Measurements from ENCODE around the gene TSR3.
A peak's percentile ranks its signal among the peaks of the same experiment; 100 is the strongest.

The TSR3 gene

DNA sequence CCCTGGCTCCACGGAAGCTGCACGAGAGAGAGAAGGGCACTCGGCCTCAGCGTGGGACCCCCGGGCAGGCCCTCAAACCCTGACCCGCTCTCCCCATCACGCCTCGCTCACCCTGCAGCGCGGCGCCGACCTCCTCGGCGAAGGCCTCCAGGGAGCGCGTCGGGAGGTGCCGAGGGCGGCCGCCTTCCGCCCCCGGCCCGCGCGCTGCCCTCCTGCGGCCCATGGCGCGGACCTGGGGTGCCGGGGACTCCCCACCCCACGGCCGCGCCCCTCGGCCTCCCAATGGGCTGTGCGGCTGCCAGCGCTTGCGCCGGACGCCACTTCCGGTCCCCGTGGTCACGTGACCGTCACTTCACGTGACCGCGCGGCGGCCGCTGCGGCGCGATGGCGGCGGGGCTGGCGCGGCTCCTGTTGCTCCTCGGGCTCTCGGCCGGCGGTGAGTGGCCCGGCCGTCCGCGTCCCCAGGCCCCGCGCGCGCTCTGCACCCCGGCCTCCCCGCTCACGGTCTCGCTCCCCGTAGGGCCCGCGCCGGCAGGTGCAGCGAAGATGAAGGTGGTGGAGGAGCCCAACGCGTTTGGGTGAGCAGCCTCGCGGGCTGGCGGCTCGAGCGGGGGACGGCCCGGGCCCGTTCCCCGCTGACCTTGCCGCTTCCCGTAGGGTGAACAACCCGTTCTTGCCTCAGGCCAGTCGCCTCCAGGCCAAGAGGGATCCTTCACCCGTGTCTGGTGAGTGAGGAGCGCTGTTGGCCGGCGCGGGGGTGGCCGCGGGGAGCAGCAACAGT lies at the start of gene TSR3, which contains the start of gene GNPTG:
TSR3 (minus strand) TSS at position 297 of the 781 bp plus-strand sequence; CDS start at position 223, 74 bp downstream.
GNPTG (plus strand) TSS at position 350 of the 781 bp plus-strand sequence; CDS start at position 385, 35 bp downstream.
- TF ChIP-seq RARB (CRISPR knock-in tag; IDR thresholded peaks at IDR 0.05) (no peak), CSDC2 (CRISPR knock-in tag; IDR thresholded peaks at IDR 0.05) (no peak), ZFP3 (CRISPR knock-in tag; IDR thresholded peaks at IDR 0.05) (peak; percentile 64), OSR1 (CRISPR knock-in tag; IDR thresholded peaks at IDR 0.05) (no peak), SNAI2 (CRISPR knock-in tag; IDR thresholded peaks at IDR 0.05) (0 out of 2 replicates have a peak, but pooled peaks have one; percentile 25)
- TF ChIP-seq, protein P1, sequence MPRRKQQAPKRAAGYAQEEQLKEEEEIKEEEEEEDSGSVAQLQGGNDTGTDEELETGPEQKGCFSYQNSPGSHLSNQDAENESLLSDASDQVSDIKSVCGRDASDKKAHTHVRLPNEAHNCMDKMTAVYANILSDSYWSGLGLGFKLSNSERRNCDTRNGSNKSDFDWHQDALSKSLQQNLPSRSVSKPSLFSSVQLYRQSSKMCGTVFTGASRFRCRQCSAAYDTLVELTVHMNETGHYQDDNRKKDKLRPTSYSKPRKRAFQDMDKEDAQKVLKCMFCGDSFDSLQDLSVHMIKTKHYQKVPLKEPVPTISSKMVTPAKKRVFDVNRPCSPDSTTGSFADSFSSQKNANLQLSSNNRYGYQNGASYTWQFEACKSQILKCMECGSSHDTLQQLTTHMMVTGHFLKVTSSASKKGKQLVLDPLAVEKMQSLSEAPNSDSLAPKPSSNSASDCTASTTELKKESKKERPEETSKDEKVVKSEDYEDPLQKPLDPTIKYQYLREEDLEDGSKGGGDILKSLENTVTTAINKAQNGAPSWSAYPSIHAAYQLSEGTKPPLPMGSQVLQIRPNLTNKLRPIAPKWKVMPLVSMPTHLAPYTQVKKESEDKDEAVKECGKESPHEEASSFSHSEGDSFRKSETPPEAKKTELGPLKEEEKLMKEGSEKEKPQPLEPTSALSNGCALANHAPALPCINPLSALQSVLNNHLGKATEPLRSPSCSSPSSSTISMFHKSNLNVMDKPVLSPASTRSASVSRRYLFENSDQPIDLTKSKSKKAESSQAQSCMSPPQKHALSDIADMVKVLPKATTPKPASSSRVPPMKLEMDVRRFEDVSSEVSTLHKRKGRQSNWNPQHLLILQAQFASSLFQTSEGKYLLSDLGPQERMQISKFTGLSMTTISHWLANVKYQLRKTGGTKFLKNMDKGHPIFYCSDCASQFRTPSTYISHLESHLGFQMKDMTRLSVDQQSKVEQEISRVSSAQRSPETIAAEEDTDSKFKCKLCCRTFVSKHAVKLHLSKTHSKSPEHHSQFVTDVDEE (CRISPR knock-in tag; IDR thresholded peaks at IDR 0.05), result 0 out of 2 replicates have a peak, but pooled peaks have one; percentile 44

DNA sequence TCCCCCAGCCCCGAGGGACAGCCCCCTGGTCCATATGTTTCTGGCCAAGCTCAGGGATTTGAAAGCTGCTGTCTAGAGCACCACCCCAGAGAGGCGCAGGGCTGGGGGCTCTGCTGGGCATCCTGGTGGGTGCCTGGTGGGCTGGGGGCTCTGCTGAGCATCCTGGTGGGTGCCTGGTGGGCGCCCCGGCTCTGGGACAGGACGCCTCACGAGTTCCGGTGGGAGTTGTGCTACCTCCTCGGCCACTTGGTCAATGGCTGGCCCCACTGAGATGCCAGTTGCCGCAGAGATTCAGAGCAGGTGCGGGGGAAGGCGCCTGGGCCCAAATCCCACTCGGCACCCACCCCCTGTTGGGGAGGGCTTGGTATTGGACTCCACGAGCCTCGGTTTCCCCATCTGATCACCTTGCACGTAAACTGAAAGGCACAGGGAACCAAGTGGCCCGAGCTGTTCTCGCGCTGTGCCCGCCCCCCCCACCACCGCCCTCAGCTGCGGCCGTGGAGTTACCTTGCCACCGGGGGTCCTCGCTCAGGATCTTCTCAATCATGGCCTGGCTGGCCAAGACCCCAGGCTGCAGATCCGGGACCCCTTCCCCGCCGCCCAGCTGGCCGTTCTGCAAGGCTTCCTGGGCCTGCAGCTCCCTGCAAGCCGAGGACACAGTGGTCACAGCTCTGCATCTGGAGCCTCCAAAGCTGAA lies 49.5 kb upstream of the TSR3 start:
- no peak for TF ChIP-seq ZNF8 (CRISPR knock-in tag; IDR thresholded peaks at IDR 0.05)
- ATAC-seq, result no peak

More for the DNA sequence above, at the start of gene TSR3, which contains the start of gene GNPTG:
- ATAC-seq, result peak; percentile 59

DNA sequence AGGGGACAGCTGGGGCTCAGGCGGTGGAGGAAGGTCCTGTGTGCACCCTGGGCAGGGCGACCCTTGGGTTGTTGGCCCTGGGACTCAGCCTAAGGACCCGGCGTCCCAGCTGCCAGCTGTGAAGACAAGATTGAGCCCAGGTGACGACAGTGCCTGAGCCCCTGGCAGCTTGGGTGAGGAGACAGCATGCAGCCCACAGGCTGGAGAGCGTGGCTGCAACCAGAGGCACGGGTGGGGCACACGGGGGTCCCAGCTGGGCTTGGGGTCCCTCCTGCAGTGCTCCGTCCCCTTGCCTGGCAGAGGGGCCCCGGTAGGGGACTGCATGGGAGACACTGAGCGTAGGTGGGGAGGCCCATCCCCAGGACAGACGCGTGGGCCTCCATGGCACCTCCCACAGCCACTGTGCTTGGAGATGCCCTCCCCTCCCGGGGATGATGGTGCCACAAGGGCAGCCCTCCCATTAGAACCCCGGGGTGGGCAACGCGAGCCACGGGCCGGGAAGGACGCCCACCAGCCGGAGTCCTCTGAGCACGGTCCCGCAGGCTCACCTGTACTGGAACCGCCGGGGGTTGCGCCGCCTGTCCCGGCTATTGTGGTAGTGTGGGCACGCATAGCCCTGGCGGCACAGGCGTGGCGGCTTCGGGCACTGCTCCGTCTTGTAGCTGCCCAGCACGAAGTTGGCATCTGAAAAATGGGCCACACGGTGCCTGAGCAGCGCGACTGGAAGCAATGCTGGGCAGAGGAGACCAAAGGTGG lies 47.3 kb upstream of the TSR3 start:
- no peak for ATAC-seq
- TF ChIP-seq RARB (CRISPR knock-in tag; IDR thresholded peaks at IDR 0.05), result no peak
- no peak for TF ChIP-seq ESRRG (CRISPR knock-in tag; IDR thresholded peaks at IDR 0.05)
- no peak for TF ChIP-seq CSDC2 (CRISPR knock-in tag; IDR thresholded peaks at IDR 0.05)
- TF ChIP-seq GLIS3 (CRISPR knock-in tag; IDR thresholded peaks at IDR 0.05), result no peak
- TF ChIP-seq ISL1 (CRISPR knock-in tag; IDR thresholded peaks at IDR 0.05), result no peak
- TF ChIP-seq ZNF565 (CRISPR knock-in tag; conservative IDR thresholded peaks at IDR 0.05; ENCODE audit: low read depth), result no peak
- TF ChIP-seq, protein P2, sequence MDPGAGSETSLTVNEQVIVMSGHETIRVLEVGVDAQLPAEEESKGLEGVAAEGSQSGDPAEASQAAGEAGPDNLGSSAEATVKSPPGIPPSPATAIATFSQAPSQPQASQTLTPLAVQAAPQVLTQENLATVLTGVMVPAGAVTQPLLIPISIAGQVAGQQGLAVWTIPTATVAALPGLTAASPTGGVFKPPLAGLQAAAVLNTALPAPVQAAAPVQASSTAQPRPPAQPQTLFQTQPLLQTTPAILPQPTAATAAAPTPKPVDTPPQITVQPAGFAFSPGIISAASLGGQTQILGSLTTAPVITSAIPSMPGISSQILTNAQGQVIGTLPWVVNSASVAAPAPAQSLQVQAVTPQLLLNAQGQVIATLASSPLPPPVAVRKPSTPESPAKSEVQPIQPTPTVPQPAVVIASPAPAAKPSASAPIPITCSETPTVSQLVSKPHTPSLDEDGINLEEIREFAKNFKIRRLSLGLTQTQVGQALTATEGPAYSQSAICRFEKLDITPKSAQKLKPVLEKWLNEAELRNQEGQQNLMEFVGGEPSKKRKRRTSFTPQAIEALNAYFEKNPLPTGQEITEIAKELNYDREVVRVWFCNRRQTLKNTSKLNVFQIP (CRISPR knock-in tag; IDR thresholded peaks at IDR 0.05; ENCODE audit: borderline replicate concordance, low read depth), result no peak
- TF ChIP-seq, protein P3, sequence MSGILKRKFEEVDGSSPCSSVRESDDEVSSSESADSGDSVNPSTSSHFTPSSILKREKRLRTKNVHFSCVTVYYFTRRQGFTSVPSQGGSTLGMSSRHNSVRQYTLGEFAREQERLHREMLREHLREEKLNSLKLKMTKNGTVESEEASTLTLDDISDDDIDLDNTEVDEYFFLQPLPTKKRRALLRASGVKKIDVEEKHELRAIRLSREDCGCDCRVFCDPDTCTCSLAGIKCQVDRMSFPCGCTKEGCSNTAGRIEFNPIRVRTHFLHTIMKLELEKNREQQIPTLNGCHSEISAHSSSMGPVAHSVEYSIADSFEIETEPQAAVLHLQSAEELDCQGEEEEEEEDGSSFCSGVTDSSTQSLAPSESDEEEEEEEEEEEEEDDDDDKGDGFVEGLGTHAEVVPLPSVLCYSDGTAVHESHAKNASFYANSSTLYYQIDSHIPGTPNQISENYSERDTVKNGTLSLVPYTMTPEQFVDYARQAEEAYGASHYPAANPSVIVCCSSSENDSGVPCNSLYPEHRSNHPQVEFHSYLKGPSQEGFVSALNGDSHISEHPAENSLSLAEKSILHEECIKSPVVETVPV (CRISPR knock-in tag; IDR thresholded peaks at IDR 0.05), result no peak
- TF ChIP-seq, protein P4, sequence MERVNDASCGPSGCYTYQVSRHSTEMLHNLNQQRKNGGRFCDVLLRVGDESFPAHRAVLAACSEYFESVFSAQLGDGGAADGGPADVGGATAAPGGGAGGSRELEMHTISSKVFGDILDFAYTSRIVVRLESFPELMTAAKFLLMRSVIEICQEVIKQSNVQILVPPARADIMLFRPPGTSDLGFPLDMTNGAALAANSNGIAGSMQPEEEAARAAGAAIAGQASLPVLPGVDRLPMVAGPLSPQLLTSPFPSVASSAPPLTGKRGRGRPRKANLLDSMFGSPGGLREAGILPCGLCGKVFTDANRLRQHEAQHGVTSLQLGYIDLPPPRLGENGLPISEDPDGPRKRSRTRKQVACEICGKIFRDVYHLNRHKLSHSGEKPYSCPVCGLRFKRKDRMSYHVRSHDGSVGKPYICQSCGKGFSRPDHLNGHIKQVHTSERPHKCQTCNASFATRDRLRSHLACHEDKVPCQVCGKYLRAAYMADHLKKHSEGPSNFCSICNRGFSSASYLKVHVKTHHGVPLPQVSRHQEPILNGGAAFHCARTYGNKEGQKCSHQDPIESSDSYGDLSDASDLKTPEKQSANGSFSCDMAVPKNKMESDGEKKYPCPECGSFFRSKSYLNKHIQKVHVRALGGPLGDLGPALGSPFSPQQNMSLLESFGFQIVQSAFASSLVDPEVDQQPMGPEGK (CRISPR knock-in tag; IDR thresholded peaks at IDR 0.05; ENCODE audit: borderline replicate concordance), result no peak
- TF ChIP-seq ZNF8 (CRISPR knock-in tag; IDR thresholded peaks at IDR 0.05), result no peak
- TF ChIP-seq OSR1 (CRISPR knock-in tag; IDR thresholded peaks at IDR 0.05), result no peak
- TF ChIP-seq BACH2 (CRISPR knock-in tag; IDR thresholded peaks at IDR 0.05; ENCODE audit: borderline replicate concordance), result no peak
- no peak for TF ChIP-seq ZFP30 (CRISPR knock-in tag; IDR thresholded peaks at IDR 0.05)
- TF ChIP-seq, protein P5, sequence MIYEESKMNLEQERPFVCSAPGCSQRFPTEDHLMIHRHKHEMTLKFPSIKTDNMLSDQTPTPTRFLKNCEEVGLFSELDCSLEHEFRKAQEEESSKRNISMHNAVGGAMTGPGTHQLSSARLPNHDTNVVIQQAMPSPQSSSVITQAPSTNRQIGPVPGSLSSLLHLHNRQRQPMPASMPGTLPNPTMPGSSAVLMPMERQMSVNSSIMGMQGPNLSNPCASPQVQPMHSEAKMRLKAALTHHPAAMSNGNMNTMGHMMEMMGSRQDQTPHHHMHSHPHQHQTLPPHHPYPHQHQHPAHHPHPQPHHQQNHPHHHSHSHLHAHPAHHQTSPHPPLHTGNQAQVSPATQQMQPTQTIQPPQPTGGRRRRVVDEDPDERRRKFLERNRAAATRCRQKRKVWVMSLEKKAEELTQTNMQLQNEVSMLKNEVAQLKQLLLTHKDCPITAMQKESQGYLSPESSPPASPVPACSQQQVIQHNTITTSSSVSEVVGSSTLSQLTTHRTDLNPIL (CRISPR knock-in tag; IDR thresholded peaks at IDR 0.05; ENCODE audit: low read depth), result no peak
- TF ChIP-seq TOX (CRISPR knock-in tag; IDR thresholded peaks at IDR 0.05; ENCODE audit: borderline replicate concordance), result no peak
- no peak for TF ChIP-seq TCF4 (CRISPR knock-in tag; IDR thresholded peaks at IDR 0.05; ENCODE audit: borderline replicate concordance)
- no peak for TF ChIP-seq ZC3H10 (CRISPR knock-in tag; IDR thresholded peaks at IDR 0.05)
- no peak for TF ChIP-seq SNAI2 (CRISPR knock-in tag; IDR thresholded peaks at IDR 0.05)
- no peak for TF ChIP-seq ARNTL (CRISPR knock-in tag; IDR thresholded peaks at IDR 0.05; ENCODE audit: borderline replicate concordance, low read depth)
- no peak for TF ChIP-seq ZNF70 (CRISPR knock-in tag; IDR thresholded peaks at IDR 0.05)
